Activated naive CD8-positive, alpha-beta T cell treated with anti-CD3 and anti-CD28 coated beads, Interleukin-2, amount 10 ng/mL, durations not matched to agents 7 days and 5 days (primary cell): Measurements from ENCODE around the gene PCNX4. TPM values are rescaled to one million over a fixed set of nuclear protein-coding genes. Genes with fewer than 3 reads are reported as not detected.
"Not testable (repeated sequence)": the region's sequence is repeated elsewhere in the genome, so short reads cannot be mapped to it uniquely, and the experiment has no call there.

Experiments used
- ATAC-seq: fragments of 150-1000 bp; cut with Tn5 transposase; one replicate; pipeline ENCODE4 v1.10.0; 2021; ENCODE audit warnings: low read depth, moderate library complexity
- POLR2A ChIA-PET: fragments of 350-600 bp; sonication (Branson Sonifier 250); formaldehyde crosslinking; loops from one replicate; lab custom pipeline; 2021; ENCODE audit warnings: antibody characterized with exemption; lab: Charles Lee
- DNase-seq: peaks from one replicate; pipeline ENCODE4 v3.0.0; 2021
- H3K27ac Mint-ChIP-seq: one replicate; pipeline ENCODE4 v1.8.0; 2022; ENCODE audit warnings: mild to moderate bottlenecking, mixed read lengths
- H3K27me3 Mint-ChIP-seq: one replicate; pipeline ENCODE4 v1.8.0; 2022; ENCODE audit warnings: mild to moderate bottlenecking, moderate library complexity, mixed read lengths
- H3K36me3 Mint-ChIP-seq: one replicate; pipeline ENCODE4 v1.8.0; 2021; ENCODE audit warnings: mild to moderate bottlenecking, mixed read lengths
- H3K4me1 Mint-ChIP-seq: one replicate; pipeline ENCODE4 v1.8.0; 2021; ENCODE audit warnings: mixed read lengths
- H3K4me3 Mint-ChIP-seq: one replicate; pipeline ENCODE4 v1.8.0; 2022; ENCODE audit warnings: mild to moderate bottlenecking, moderate library complexity, mixed read lengths
- H3K9me3 Mint-ChIP-seq: one replicate; pipeline ENCODE4 v1.8.0; 2021; ENCODE audit warnings: mixed read lengths
- total RNA-seq, 2 experiments: library from RNA; stranded (reverse); gene quantifications; one replicate each; pipeline ENCODE4 v1.2.3, GENCODE V29; 2021

The PCNX4 gene
- 10 to 100 TPM; 34.4 to 35.5 TPM for total RNA-seq

GRCh38 chr14:60091550-60092525 lies at the start of gene PCNX4:
Gene PCNX4, plus strand, starts transcription at chr14:60091923. Its CDS starts 15,716 bp downstream, at chr14:60107639.
- Mint-ChIP-seq H3K4me3 (peak within 1 kb of the TSS; percentile 94), H3K27ac (peak within 1 kb of the TSS; percentile 94), H3K36me3 (peaks cover 3% of the 10 kb centered on the region), H3K27me3 (no peaks in the 10 kb centered on the region), H3K9me3 (no peaks in the 10 kb centered on the region), H3K4me1 (peaks cover 26% of the 10 kb centered on the region)
- peak; percentile 95 for ATAC-seq
- peak; percentile 89 for DNase-seq
- POLR2A ChIA-PET = interaction anchor here (1.0 to 4.4 kb wide), 7 partner anchors 60 to 889 kb away, joined by 4 to 28 read pairs (median 7); partner anchors contain the start of genes DHRS7, JKAMP, L3HYPDH and PPM1A

- ATAC-seq, POLR2A ChIA-PET, H3K27ac Mint-ChIP-seq, H3K36me3 Mint-ChIP-seq, H3K9me3 Mint-ChIP-seq, H3K4me1 Mint-ChIP-seq, DNase-seq, H3K27me3 Mint-ChIP-seq, H3K4me3 Mint-ChIP-seq: not testable (repeated sequence)
Measured at GRCh38 chr14:60047976-60048375, 43.7 kb upstream of the PCNX4 start.

DNA sequence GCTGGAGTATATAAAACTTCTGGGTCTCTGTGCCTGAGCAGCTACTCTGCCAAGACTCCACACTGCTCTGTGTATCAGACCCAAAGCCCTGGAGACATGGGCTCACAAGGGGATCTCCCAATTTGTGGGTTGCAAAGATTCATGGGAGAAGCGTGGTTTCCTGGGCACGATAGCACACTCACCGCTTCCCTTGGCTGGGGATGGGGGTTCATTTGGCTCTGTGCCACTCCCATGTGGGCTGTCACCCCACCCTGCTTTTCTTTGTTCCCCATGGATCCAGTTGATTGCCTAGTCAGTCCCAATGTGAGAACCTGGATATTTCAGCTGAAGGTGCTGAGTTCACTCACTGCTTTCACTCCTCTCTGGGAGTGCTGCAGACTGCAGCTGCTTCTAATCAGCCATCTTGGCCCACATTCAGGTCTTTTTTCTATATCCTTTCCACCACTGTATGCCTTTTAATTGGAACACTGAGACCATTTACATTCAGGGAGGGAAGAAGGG lies 40.0 kb upstream of the PCNX4 start:
- H3K4me1 Mint-ChIP-seq = peaks cover 9% of the 10 kb centered on the region
- DNase-seq = peak; percentile 35
- peaks cover 2% of the 10 kb centered on the region for H3K27me3 Mint-ChIP-seq
- H3K9me3 Mint-ChIP-seq = peaks cover 4% of the 10 kb centered on the region
- peaks cover 2% of the 10 kb centered on the region for H3K36me3 Mint-ChIP-seq
- peak; percentile 65 for ATAC-seq
- no peak overlapping the region for H3K27ac Mint-ChIP-seq
- H3K4me3 Mint-ChIP-seq = no peak overlapping the region
- POLR2A ChIA-PET = no interaction called here

- no peak overlapping the region for H3K27ac Mint-ChIP-seq
- DNase-seq = no peak
- H3K4me3 Mint-ChIP-seq = no peak overlapping the region
- no peak for ATAC-seq
- no peaks in the 10 kb centered on the region for H3K36me3 Mint-ChIP-seq
- H3K4me1 Mint-ChIP-seq = no peaks in the 10 kb centered on the region
- peaks cover 8% of the 10 kb centered on the region for H3K27me3 Mint-ChIP-seq
- no peaks in the 10 kb centered on the region for H3K9me3 Mint-ChIP-seq
- POLR2A ChIA-PET = no interaction called here
Measured at GRCh38 chr14:60058087-60058486, 33.6 kb upstream of the PCNX4 start.

DNA sequence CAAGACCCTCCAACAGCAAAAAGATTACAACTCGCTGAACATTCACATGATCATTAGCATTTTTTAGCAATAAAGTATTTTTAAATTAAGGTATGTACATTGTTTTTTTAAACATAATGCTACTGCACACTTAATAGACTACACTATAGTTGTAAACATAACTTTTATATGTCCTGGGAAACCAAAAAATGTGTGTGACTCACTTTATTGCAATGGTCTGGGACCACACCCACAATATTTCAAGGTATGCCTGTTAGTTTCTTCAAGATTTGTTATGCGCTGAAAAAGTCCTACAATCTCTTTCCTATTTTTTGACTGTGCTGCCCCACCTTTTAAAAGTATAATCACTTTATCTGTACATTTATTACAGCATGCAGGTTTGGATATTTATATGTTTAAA lies 30.4 kb upstream of the PCNX4 start:
- H3K36me3 Mint-ChIP-seq = no peaks in the 10 kb centered on the region
- H3K27me3 Mint-ChIP-seq = peaks cover 6% of the 10 kb centered on the region
- POLR2A ChIA-PET = no interaction called here
- H3K4me3 Mint-ChIP-seq = no peak overlapping the region
- no peaks in the 10 kb centered on the region for H3K9me3 Mint-ChIP-seq
- DNase-seq (no peak), ATAC-seq (no peak)
- no peak overlapping the region for H3K27ac Mint-ChIP-seq
- H3K4me1 Mint-ChIP-seq = no peaks in the 10 kb centered on the region

GRCh38 chr14:60064491-60065072 lies 27.1 kb upstream of the PCNX4 start:
- POLR2A ChIA-PET = interaction anchor here (0.8 kb wide), 1 partner anchor 100 kb away, joined by 6 read pairs; no protein-coding TSS in a partner anchor
- Mint-ChIP-seq H3K27ac (no peak overlapping the region), H3K4me3 (no peak overlapping the region), H3K36me3 (no peaks in the 10 kb centered on the region), H3K4me1 (no peaks in the 10 kb centered on the region), H3K9me3 (no peaks in the 10 kb centered on the region), H3K27me3 (peaks cover 2% of the 10 kb centered on the region)
- ATAC-seq = no peak
- DNase-seq = no peak

DNA sequence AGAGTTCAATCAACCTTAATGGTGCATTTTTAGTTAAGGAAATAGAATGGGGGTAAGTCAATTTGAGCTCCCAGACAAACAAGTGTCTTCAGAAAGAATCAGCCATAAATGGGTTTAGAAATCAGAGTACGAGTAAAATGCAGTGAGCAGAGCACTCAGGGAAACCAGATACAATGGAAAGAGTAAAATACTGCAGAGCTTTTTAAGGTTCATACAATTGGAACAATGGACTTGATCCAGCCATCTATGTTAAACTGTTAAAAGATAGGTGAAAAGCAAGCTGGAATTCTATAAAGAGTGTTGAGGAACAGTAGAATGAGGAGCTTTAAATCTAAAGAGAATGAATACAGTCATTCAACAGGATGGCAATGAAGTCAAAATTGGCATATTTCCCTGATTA lies 23.8 kb upstream of the PCNX4 start:
- Mint-ChIP-seq H3K9me3 (no peaks in the 10 kb centered on the region), H3K27ac (no peak overlapping the region), H3K36me3 (no peaks in the 10 kb centered on the region), H3K4me1 (no peaks in the 10 kb centered on the region), H3K4me3 (no peak overlapping the region), H3K27me3 (no peaks in the 10 kb centered on the region)
- POLR2A ChIA-PET = no interaction called here
- no peak for ATAC-seq
- no peak for DNase-seq

DNA sequence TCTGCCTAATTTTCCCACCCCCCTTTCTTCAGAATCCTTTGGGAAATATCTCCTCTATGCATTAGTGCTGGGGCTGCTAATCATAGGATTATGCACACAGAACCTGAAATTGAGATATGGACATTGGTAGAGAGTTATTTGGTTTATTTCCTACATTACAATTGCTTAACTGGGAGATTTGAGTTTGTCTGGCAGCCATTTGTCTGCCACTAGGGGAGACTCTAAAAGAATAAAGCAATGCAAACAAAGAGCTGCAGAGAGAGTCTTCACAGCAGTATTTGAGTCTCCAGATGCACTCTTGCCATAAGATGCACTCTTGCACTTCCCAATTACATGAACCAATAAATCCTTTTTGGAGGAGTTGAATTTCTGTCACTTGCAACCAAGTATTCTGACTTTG lies 12.0 kb upstream of the PCNX4 start:
- POLR2A ChIA-PET = no interaction called here
- Mint-ChIP-seq H3K9me3 (peaks cover 5% of the 10 kb centered on the region), H3K27me3 (no peaks in the 10 kb centered on the region), H3K36me3 (no peaks in the 10 kb centered on the region), H3K4me1 (peaks cover 3% of the 10 kb centered on the region), H3K27ac (no peak overlapping the region), H3K4me3 (no peak overlapping the region)
- DNase-seq = no peak
- no peak for ATAC-seq

DNA sequence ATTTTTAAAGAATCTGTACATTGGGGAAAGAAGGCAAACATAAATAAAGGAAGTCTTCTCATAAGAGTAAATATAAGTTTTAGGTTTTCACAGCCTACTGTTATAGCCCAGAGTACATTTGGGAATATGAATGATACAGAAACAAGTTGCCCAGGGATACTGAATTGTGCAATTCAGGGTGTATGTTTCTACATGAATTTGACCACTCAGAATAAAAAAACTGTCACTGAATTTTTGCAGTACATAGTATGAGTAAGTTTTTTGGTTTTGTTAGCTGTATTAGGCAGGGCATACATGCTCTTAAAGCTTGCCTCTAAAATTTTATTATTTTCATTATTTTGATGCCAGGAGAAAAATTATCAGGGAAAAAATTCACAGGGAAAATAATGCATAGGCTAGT lies 6.6 kb upstream of the PCNX4 start:
- POLR2A ChIA-PET = no interaction called here
- H3K4me1 Mint-ChIP-seq = no peaks in the 10 kb centered on the region
- no peak overlapping the region for H3K27ac Mint-ChIP-seq
- no peak for DNase-seq
- H3K4me3 Mint-ChIP-seq = no peak overlapping the region
- H3K27me3 Mint-ChIP-seq = peaks cover 2% of the 10 kb centered on the region
- H3K9me3 Mint-ChIP-seq = no peaks in the 10 kb centered on the region
- no peak for ATAC-seq
- no peaks in the 10 kb centered on the region for H3K36me3 Mint-ChIP-seq

DNA sequence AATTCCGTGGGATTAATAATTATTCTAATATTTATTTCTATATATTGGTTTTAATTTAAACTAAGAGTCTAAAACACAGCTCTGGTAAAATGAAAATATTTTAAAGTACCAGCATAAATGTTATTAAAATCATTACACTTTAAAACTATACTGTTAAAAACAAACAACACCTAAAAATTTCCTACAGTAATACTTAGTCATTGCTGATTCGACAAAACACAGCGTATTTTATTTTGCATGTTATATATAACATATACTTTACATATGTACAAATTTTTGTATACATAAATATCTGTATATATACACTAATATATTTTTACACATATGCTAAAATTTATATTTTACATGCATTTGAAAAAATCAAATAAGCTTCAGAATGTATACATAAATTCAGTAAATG lies 6.0 kb upstream of the PCNX4 start:
- H3K4me3 Mint-ChIP-seq = no peak overlapping the region
- POLR2A ChIA-PET = no interaction called here
- no peak for ATAC-seq

GRCh38 chr14:60087668-60088067 lies 4.1 kb upstream of the PCNX4 start:
- H3K27ac Mint-ChIP-seq = no peak overlapping the region
- peaks cover 5% of the 10 kb centered on the region for H3K4me1 Mint-ChIP-seq
- no peak for DNase-seq
- H3K27me3 Mint-ChIP-seq = peaks cover 2% of the 10 kb centered on the region
- H3K4me3 Mint-ChIP-seq = no peak overlapping the region
- no peaks in the 10 kb centered on the region for H3K9me3 Mint-ChIP-seq
- ATAC-seq = no peak
- no peaks in the 10 kb centered on the region for H3K36me3 Mint-ChIP-seq
- POLR2A ChIA-PET = no interaction called here

More for the DNA sequence above, 6.0 kb upstream of the PCNX4 start:
- DNase-seq = no peak
- Mint-ChIP-seq H3K27ac (no peak overlapping the region), H3K4me1 (peaks cover 3% of the 10 kb centered on the region), H3K9me3 (no peaks in the 10 kb centered on the region), H3K27me3 (peaks cover 2% of the 10 kb centered on the region), H3K36me3 (no peaks in the 10 kb centered on the region)

DNA sequence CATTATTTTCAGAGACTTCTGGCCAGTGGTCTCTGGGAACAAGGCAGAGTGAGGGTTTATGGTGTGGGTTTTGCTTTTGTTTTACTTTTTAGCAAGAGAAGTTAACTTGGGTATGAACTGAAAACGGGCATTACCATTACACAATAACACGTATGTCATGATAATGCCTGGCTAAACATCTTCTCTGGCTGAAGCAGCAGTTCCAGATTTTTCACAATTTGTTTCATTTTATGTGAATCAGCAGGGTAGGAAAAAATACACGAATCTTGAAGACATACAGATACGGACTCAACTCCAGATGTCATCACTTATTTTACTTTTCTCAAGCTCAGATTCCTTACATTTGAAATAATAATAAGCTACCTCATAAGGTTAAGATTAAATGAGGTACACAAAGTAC lies 2.5 kb upstream of the PCNX4 start:
- Mint-ChIP-seq H3K27ac (no peak overlapping the region), H3K9me3 (no peaks in the 10 kb centered on the region)

GRCh38 chr14:60090864-60091519 lies 731 bp upstream of the PCNX4 start:
- Mint-ChIP-seq H3K4me3 (peak overlapping the region; percentile 94), H3K27me3 (no peaks in the 10 kb centered on the region), H3K36me3 (peaks cover 3% of the 10 kb centered on the region), H3K27ac (peak overlapping the region; percentile 94), H3K9me3 (no peaks in the 10 kb centered on the region), H3K4me1 (peaks cover 26% of the 10 kb centered on the region)
- no peak for ATAC-seq
- POLR2A ChIA-PET = interaction anchor here (0.6 to 4.4 kb wide), 5 partner anchors 9 to 1191 kb away, joined by 3 to 28 read pairs (median 7); partner anchors contain the start of genes DHRS7, PPM1A, SLC38A6 and TRMT5
- DNase-seq = no peak

More for the DNA sequence above, 2.5 kb upstream of the PCNX4 start:
- Mint-ChIP-seq H3K27me3 (peaks cover 2% of the 10 kb centered on the region), H3K36me3 (no peaks in the 10 kb centered on the region), H3K4me1 (peaks cover 19% of the 10 kb centered on the region), H3K4me3 (no peak overlapping the region)
- ATAC-seq = no peak
- DNase-seq = no peak
- POLR2A ChIA-PET = no interaction called here
